ENCODE data around the gene SNX17. TPM values are rescaled to one million over a fixed set of nuclear protein-coding genes. Genes with fewer than 3 reads are reported as not detected.

SNX17 gene
- total RNA-seq, 1 donor from 2014 or later, result 58.9 TPM

DNA sequence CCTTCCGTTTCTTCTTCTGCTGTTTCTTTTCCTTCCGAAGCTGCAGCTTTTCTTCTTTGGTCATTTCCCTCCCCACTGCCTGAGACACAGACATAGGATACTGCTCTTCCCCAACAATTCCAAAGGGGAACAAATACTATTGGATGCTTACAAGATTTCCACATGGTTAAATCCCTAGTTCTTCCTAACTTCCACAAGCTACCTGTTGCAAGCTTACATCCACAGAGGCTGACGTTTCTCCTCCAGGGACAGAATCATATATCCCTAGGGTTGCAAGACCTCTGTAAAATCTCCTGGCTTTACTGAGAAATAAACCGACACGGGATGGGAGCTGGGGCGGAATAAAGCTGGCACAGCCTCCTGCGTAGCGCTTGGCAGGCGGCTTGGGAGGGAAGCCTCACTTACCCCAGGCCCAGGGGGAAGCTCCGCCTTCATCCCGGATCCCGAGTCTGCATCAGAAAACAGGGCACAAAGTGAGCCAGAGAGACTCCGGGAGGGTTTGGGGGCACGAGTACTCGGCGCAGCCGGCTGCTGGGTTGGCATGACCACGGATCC is 868 bp upstream of the SNX17 start:
- intact Hi-C loops (cut with micrococcal nuclease), result no loop called here
- peaks cover 63% of the 10 kb centered on the region for H3K36me3 ChIP-seq
- H3K4me3 ChIP-seq, result peak overlapping the region; percentile 89
- peaks cover 47% of the 10 kb centered on the region for H3K4me1 ChIP-seq
- H3K27me3 ChIP-seq (ENCODE audit: low read depth), result no peaks in the 10 kb centered on the region
- H3K9me3 ChIP-seq (replicated peaks), result no peaks in the 10 kb centered on the region
- TF ChIP-seq, protein P1, sequence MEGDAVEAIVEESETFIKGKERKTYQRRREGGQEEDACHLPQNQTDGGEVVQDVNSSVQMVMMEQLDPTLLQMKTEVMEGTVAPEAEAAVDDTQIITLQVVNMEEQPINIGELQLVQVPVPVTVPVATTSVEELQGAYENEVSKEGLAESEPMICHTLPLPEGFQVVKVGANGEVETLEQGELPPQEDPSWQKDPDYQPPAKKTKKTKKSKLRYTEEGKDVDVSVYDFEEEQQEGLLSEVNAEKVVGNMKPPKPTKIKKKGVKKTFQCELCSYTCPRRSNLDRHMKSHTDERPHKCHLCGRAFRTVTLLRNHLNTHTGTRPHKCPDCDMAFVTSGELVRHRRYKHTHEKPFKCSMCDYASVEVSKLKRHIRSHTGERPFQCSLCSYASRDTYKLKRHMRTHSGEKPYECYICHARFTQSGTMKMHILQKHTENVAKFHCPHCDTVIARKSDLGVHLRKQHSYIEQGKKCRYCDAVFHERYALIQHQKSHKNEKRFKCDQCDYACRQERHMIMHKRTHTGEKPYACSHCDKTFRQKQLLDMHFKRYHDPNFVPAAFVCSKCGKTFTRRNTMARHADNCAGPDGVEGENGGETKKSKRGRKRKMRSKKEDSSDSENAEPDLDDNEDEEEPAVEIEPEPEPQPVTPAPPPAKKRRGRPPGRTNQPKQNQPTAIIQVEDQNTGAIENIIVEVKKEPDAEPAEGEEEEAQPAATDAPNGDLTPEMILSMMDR (IDR thresholded peaks at IDR 0.05; ENCODE audit: borderline replicate concordance), result no peak
- H3K27ac ChIP-seq (replicated peaks), result peak overlapping the region; percentile 97
- DNase-seq, result peak; percentile 64

- Histone ChIP-seq H3K27ac (replicated peaks) (peak overlapping the region; percentile 97), H3K4me3 (peak overlapping the region; percentile 89), H3K27me3 (ENCODE audit: low read depth) (no peaks in the 10 kb centered on the region), H3K36me3 (peaks cover 64% of the 10 kb centered on the region), H3K9me3 (replicated peaks) (no peaks in the 10 kb centered on the region), H3K4me1 (peaks cover 47% of the 10 kb centered on the region)
- intact Hi-C loops (cut with micrococcal nuclease), result no loop called here
- DNase-seq, result peak; percentile 39
- TF ChIP-seq, protein P1 (IDR thresholded peaks at IDR 0.05; ENCODE audit: borderline replicate concordance), result no peak
Measured at GRCh38 chr2:27370816-27371620, 602 bp downstream of the SNX17 start.

GRCh38 chr2:27372937-27373336 is 2.5 kb downstream of the SNX17 start:
- Histone ChIP-seq H3K36me3 (peaks cover 64% of the 10 kb centered on the region), H3K9me3 (replicated peaks) (no peaks in the 10 kb centered on the region), H3K27me3 (ENCODE audit: low read depth) (no peaks in the 10 kb centered on the region), H3K4me3 (no peak overlapping the region), H3K4me1 (peaks cover 48% of the 10 kb centered on the region), H3K27ac (replicated peaks) (no peak overlapping the region)
- no peak for DNase-seq
- intact Hi-C loops (cut with micrococcal nuclease), result no loop called here
- TF ChIP-seq, protein P1 (IDR thresholded peaks at IDR 0.05; ENCODE audit: borderline replicate concordance), result no peak

GRCh38 chr2:27373567-27373966 is 3.2 kb downstream of the SNX17 start:
- H3K9me3 ChIP-seq (replicated peaks), result no peaks in the 10 kb centered on the region
- TF ChIP-seq, protein P1 (IDR thresholded peaks at IDR 0.05; ENCODE audit: borderline replicate concordance), result no peak
- no peak for DNase-seq
- H3K36me3 ChIP-seq, result peaks cover 64% of the 10 kb centered on the region
- H3K27me3 ChIP-seq (ENCODE audit: low read depth), result no peaks in the 10 kb centered on the region
- no peak overlapping the region for H3K4me3 ChIP-seq
- peaks cover 53% of the 10 kb centered on the region for H3K4me1 ChIP-seq
- no peak overlapping the region for H3K27ac ChIP-seq (replicated peaks)
- intact Hi-C loops (cut with micrococcal nuclease), result no loop called here

GRCh38 chr2:27375513-27376099 is 5.2 kb downstream of the SNX17 start:
- no peak overlapping the region for H3K4me3 ChIP-seq
- no peaks in the 10 kb centered on the region for H3K27me3 ChIP-seq (ENCODE audit: low read depth)
- intact Hi-C loops (cut with micrococcal nuclease), result no loop called here
- H3K36me3 ChIP-seq, result peaks cover 63% of the 10 kb centered on the region
- H3K4me1 ChIP-seq, result peaks cover 54% of the 10 kb centered on the region
- H3K27ac ChIP-seq (replicated peaks), result no peak overlapping the region
- H3K9me3 ChIP-seq (replicated peaks), result no peaks in the 10 kb centered on the region
- TF ChIP-seq, protein P1 (IDR thresholded peaks at IDR 0.05; ENCODE audit: borderline replicate concordance), result no peak
- DNase-seq, result no peak
